ENCODE results near the gene SERPINB1. TPM values are rescaled to one million over a fixed set of nuclear protein-coding genes. Genes with fewer than 3 reads are reported as not detected.
A peak's percentile ranks its signal among the peaks of the same experiment; 100 is the strongest.
"Not testable (repeated sequence)": the region's sequence is repeated elsewhere in the genome, so short reads cannot be mapped to it uniquely, and the experiment has no call there.

Gene SERPINB1
- polyA plus RNA-seq, 12 donors = 10.8 to 26.3 (median 17.8) TPM; not detected in 1

GRCh38 chr6:2870046-2870636 lies 28.5 kb upstream of the SERPINB1 start:
- no peak for DNase-seq

GRCh38 chr6:2868637-2869036 lies 27.0 kb upstream of the SERPINB1 start:
- no peak for DNase-seq

GRCh38 chr6:2866171-2866846 lies 24.6 kb upstream of the SERPINB1 start:
- no peak for DNase-seq

- no peak for DNase-seq
Measured at GRCh38 chr6:2865694-2866151, 24.1 kb upstream of the SERPINB1 start.

- DNase-seq = no peak
Measured at GRCh38 chr6:2865270-2865669, 23.6 kb upstream of the SERPINB1 start.

GRCh38 chr6:2863901-2864300 lies 22.2 kb upstream of the SERPINB1 start:
- no peak for DNase-seq

- DNase-seq = no peak
Measured at GRCh38 chr6:2862712-2863181, 21.1 kb upstream of the SERPINB1 start.

GRCh38 chr6:2861822-2862164 lies 20.1 kb upstream of the SERPINB1 start:
- no peak for DNase-seq

GRCh38 chr6:2861060-2861821 lies 19.6 kb upstream of the SERPINB1 start:
- DNase-seq = no peak

- not testable (repeated sequence) for DNase-seq
Measured at GRCh38 chr6:2860706-2861059, 19.0 kb upstream of the SERPINB1 start.

GRCh38 chr6:2859798-2860705 lies 18.4 kb upstream of the SERPINB1 start:
- not testable (repeated sequence) for DNase-seq

GRCh38 chr6:2859185-2859700 lies 17.6 kb upstream of the SERPINB1 start:
- DNase-seq = no peak

- DNase-seq = peak; percentile 67
Measured at GRCh38 chr6:2857580-2858337, 16.1 kb upstream of the SERPINB1 start.

- no peak for DNase-seq
Measured at GRCh38 chr6:2857185-2857579, 15.5 kb upstream of the SERPINB1 start.

GRCh38 chr6:2855061-2855519 lies 13.4 kb upstream of the SERPINB1 start:
- peak; percentile 57 for DNase-seq

GRCh38 chr6:2854396-2854982 lies 12.8 kb upstream of the SERPINB1 start:
- no peak for DNase-seq

GRCh38 chr6:2853769-2854395 lies 12.2 kb upstream of the SERPINB1 start:
- peak; percentile 69 for DNase-seq

GRCh38 chr6:2853378-2853768 lies 11.7 kb upstream of the SERPINB1 start:
- not testable (repeated sequence) for DNase-seq

GRCh38 chr6:2852921-2853322 lies 11.3 kb upstream of the SERPINB1 start:
- DNase-seq = no peak

- no peak for DNase-seq
Measured at GRCh38 chr6:2852514-2852855, 10.8 kb upstream of the SERPINB1 start.
